HCT116 (cell line): ENCODE measurements around the gene BCL11A. TPM values are rescaled to one million over a fixed set of nuclear protein-coding genes. Genes with fewer than 3 reads are reported as not detected.

Experiments used
- ATAC-seq: fragments of 200-7000 bp; cut with Tn5 transposase; 2 replicates; pipeline ENCODE4 v1.9.1; 2020; ENCODE audit warnings: mild to moderate bottlenecking, moderate library complexity
- BruUV-seq: library from RNA; stranded (reverse); fragments of 400-500 nt; replicated peaks from 2 replicates; lab custom pipeline; 2021; lab: Mats Ljungman, UMichigan
- CTCF ChIA-PET: fragments of 300-600 bp; sonication (Branson Sonifier 250); formaldehyde crosslinking; loops from one replicate; lab custom pipeline; 2021; ENCODE audit warnings: antibody characterized with exemption; lab: Charles Lee
- POLR2A ChIA-PET: fragments of 300-600, 350-600 bp; sonication (Branson Sonifier 250); formaldehyde crosslinking; loops from one replicate; lab custom pipeline; 2021; ENCODE audit warnings: antibody characterized with exemption; lab: Charles Lee
- RAD21 ChIA-PET, 2 experiments: fragments of 300-600 bp; sonication (Branson Sonifier 250); formaldehyde crosslinking; loops; one replicate each; lab custom pipeline; 2023; ENCODE audit warnings: low total read pairs in 2 of 2; ENCODE audit not compliant: uncharacterized antibody in 2 of 2, unreplicated experiment in 2 of 2, low non-redundant PET in 1 of 2; lab: Charles Lee
- DNase-seq: peaks from one replicate; pipeline ENCODE4 v3.0.0-alpha.2; 2010; ENCODE audit warnings: low read depth, low spot score
- H2AFZ ChIP-seq: fragments of 200-600 bp; shearing (Covaris generic), sonication (generic); 2 replicates; pipeline ENCODE4 v1.6.1; 2017; ENCODE audit warnings: low read depth, mixed run types, mixed read lengths, antibody characterized with exemption, low read length; ENCODE audit not compliant: poor library complexity, severe bottlenecking
- H3K27ac ChIP-seq: 2 replicates; pipeline ENCODE4 v1.5.1; 2012; ENCODE audit warnings: low read depth, low read length
- H3K27me3 ChIP-seq: fragments of 200-600 bp; sonication (generic); 2 replicates; pipeline ENCODE4 v1.6.1; 2016; ENCODE audit warnings: mixed run types, low read length, mixed read lengths; ENCODE audit not compliant: insufficient read depth
- H3K36me3 ChIP-seq, 2 experiments: fragments of 200-500 bp in 1 of 2; fragments of 200-600 bp in 1 of 2; sonication (Bioruptor generic) in 1 of 2; sonication (generic) in 1 of 2; 2 replicates each; pipeline versions ENCODE4 v1.5.1 to v1.6.1; 2014 to 2016; ENCODE audit warnings: low read length in 2 of 2, inconsistent platforms in 1 of 2, mixed read lengths in 1 of 2, mixed run types in 1 of 2; ENCODE audit not compliant: insufficient read depth in 2 of 2, control insufficient read depth in 1 of 2
- H3K4me1 ChIP-seq, 2 experiments: fragments of 200-600 bp in 1 of 2; sonication (generic) in 1 of 2; 2 replicates each; pipeline versions ENCODE4 v1.5.1 to v1.6.1; 2012 to 2017; ENCODE audit warnings: low read length in 2 of 2, inconsistent platforms in 1 of 2, mild to moderate bottlenecking in 1 of 2, mixed read lengths in 1 of 2, mixed run types in 1 of 2, moderate library complexity in 1 of 2; ENCODE audit not compliant: insufficient read depth in 2 of 2, control insufficient read depth in 1 of 2
- H3K4me2 ChIP-seq: fragments of 200-600 bp; sonication (generic); 2 replicates; pipeline ENCODE4 v1.6.1; 2017; ENCODE audit warnings: mixed run types, low read length, mixed read lengths
- H3K4me3 ChIP-seq, 2 experiments: fragments of 200-600 bp in 1 of 2; sonication (generic) in 1 of 2; replicated peaks in 1 of 2; 2 replicates each; pipeline ENCODE4 v1.5.1; 2011 to 2016; ENCODE audit warnings: low read length in 2 of 2, control low read depth in 1 of 2, low read depth in 1 of 2, mild to moderate bottlenecking in 1 of 2, mixed read lengths in 1 of 2, mixed run types in 1 of 2
- H3K79me2 ChIP-seq: fragments of 200-600 bp; sonication (generic); 2 replicates; pipeline ENCODE4 v1.6.1; 2017; ENCODE audit warnings: mild to moderate bottlenecking, mixed run types, low read length, moderate library complexity, mixed read lengths; ENCODE audit not compliant: insufficient read depth
- H3K9ac ChIP-seq: fragments of 200-600 bp; sonication (generic); 2 replicates; pipeline ENCODE4 v1.6.1; 2016; ENCODE audit warnings: low read length, mixed read lengths
- H3K9me2 ChIP-seq: fragments of 200-600 bp; sonication (generic), shearing (Covaris generic); 2 replicates; pipeline ENCODE4 v1.6.1; 2017; ENCODE audit warnings: mixed run types, mild to moderate bottlenecking, moderate library complexity; ENCODE audit not compliant: insufficient read depth
- H3K9me3 ChIP-seq, 2 experiments: fragments of 200-500 bp in 1 of 2; fragments of 200-600 bp in 1 of 2; sonication (Bioruptor generic) in 1 of 2; sonication (generic) in 1 of 2; 2 replicates each; pipeline ENCODE4 v1.6.1; 2014 to 2017; ENCODE audit warnings: low read length in 2 of 2, mixed read lengths in 2 of 2, inconsistent platforms in 1 of 2, low read depth in 1 of 2, mild to moderate bottlenecking in 1 of 2, mixed run types in 1 of 2, moderate library complexity in 1 of 2; ENCODE audit not compliant: control insufficient read depth in 1 of 2, insufficient read depth in 1 of 2
- H4K20me1 ChIP-seq: fragments of 200-600 bp; sonication (generic), shearing (Covaris generic); 2 replicates; pipeline ENCODE4 v1.6.1; 2017; ENCODE audit warnings: mixed run types, mild to moderate bottlenecking, moderate library complexity; ENCODE audit not compliant: insufficient read depth
- ATF3 ChIP-seq: IDR thresholded peaks from 2 replicates; pipeline ENCODE4 v1.6.1; 2012
- CBX3 ChIP-seq: IDR thresholded peaks from 2 replicates; pipeline ENCODE4 v1.6.1; 2012; ENCODE audit warnings: low read depth
- CEBPB ChIP-seq: IDR thresholded peaks from 2 replicates; pipeline ENCODE4 v1.6.1; 2012; ENCODE audit warnings: low read depth
- CTCF ChIP-seq, 3 experiments: fragments of 200-600 bp in 1 of 3; sonication (generic) in 1 of 3; IDR thresholded peaks in 2 of 3; conservative IDR thresholded peaks in 1 of 3; 2 replicates each; pipeline ENCODE4 v1.5.1; 2012 to 2017; ENCODE audit warnings: low read depth in 2 of 3, low read length in 2 of 3, antibody characterized with exemption in 1 of 3, borderline replicate concordance in 1 of 3, control low read depth in 1 of 3, mild to moderate bottlenecking in 1 of 3, mixed read lengths in 1 of 3, mixed run types in 1 of 3, moderate library complexity in 1 of 3; ENCODE audit not compliant: insufficient read depth in 1 of 3
- EGR1 ChIP-seq: IDR thresholded peaks from 2 replicates; pipeline ENCODE4 v1.6.1; 2012; ENCODE audit warnings: low read depth
- EZH2 ChIP-seq: fragments of 200-600 bp; sonication (generic); IDR thresholded peaks from 2 replicates; pipeline ENCODE4 v1.6.1; 2017; ENCODE audit warnings: antibody characterized with exemption, mixed run types
- EZH2phosphoT487 ChIP-seq: fragments of 200-600 bp; IDR thresholded peaks from 2 replicates; pipeline ENCODE4 v1.6.1; 2018; ENCODE audit warnings: antibody characterized with exemption, borderline replicate concordance
- JUND ChIP-seq: IDR thresholded peaks from 2 replicates; pipeline ENCODE4 v1.6.1; 2012
- MAX ChIP-seq: IDR thresholded peaks from 2 replicates; pipeline ENCODE4 v1.6.1; 2012
- POLR2A ChIP-seq: IDR thresholded peaks from 2 replicates; pipeline ENCODE4 v1.7.0; 2011; ENCODE audit warnings: borderline replicate concordance; ENCODE audit not compliant: insufficient read depth, insufficient read length; ENCODE audit errors: extremely low read depth
- POLR2AphosphoS5 ChIP-seq: IDR thresholded peaks from 2 replicates; pipeline ENCODE4 v1.6.1; 2011; ENCODE audit warnings: mild to moderate bottlenecking, low read depth, low read length, moderate library complexity
- RAD21 ChIP-seq: IDR thresholded peaks from 2 replicates; pipeline ENCODE4 v1.6.1; 2012; ENCODE audit warnings: low read depth, mild to moderate bottlenecking
- REST ChIP-seq: IDR thresholded peaks from 2 replicates; pipeline ENCODE4 v1.6.1; 2012; ENCODE audit warnings: low read depth
- SRF ChIP-seq: IDR thresholded peaks from 2 replicates; pipeline ENCODE4 v1.6.1; 2012; ENCODE audit warnings: low read depth
- intact Hi-C: fragments of 100-400 bp; cut with micrococcal nuclease; formaldehyde crosslinking; loops from 2 replicates; pipeline ENCODE4 v1.10.0; 2022
- total RNA-seq: library from RNA; stranded (reverse); gene quantifications from one replicate; pipeline ENCODE4 v1.2.1, GENCODE V29; 2021; ENCODE audit not compliant: unreplicated experiment

BCL11A gene
- total RNA-seq, 1 experiment from 2014 or later, result 0.71 TPM

- BruUV-seq, result no TSS peak
- Histone ChIP-seq H3K27ac (no peak overlapping the region), H3K27me3 (peaks cover 34% of the 10 kb centered on the region), H3K9me2 (no peaks in the 10 kb centered on the region), H3K36me3 (no peaks in the 10 kb centered on the region), H3K4me1 (no peaks in the 10 kb centered on the region), H2AFZ (no peak overlapping the region), H3K9ac (no peak overlapping the region), H4K20me1 (no peaks in the 10 kb centered on the region), H3K4me3 (no peak overlapping the region)
- DNase-seq, result no peak
- POLR2A ChIA-PET, result no interaction called here
- RAD21 ChIA-PET, result no interaction called here
- intact Hi-C loops, result no loop called here
- CTCF ChIA-PET, result no interaction called here
- TF ChIP-seq JUND, result no peak
- no peak for TF ChIP-seq EGR1
- TF ChIP-seq EZH2phosphoT487, result no peak
- TF ChIP-seq POLR2AphosphoS5, result no peak
- no peak for TF ChIP-seq RAD21
- no peak for TF ChIP-seq SRF
- TF ChIP-seq ATF3, result no peak
- no peak for TF ChIP-seq EZH2
- no peak for TF ChIP-seq POLR2A
- TF ChIP-seq REST, result no peak
- no peak for TF ChIP-seq CEBPB
- TF ChIP-seq CBX3, result no peak
- TF ChIP-seq CTCF (IDR thresholded peaks at IDR 0.05 in 2 of 3, conservative IDR thresholded peaks at IDR 0.05 in 1 of 3; ENCODE audit: borderline replicate concordance in 1 of 3, insufficient read depth in 1 of 3, low read depth in 2 of 3, low read length in 2 of 3), result no peak
- no peak for TF ChIP-seq MAX
- TF ChIP-seq, all 23 proteins: peak for 0
- H3K9me3 ChIP-seq, result no peaks in the 10 kb centered on the region
- no peak for ATAC-seq
- H3K79me2 ChIP-seq, result no peaks in the 10 kb centered on the region
- H3K4me2 ChIP-seq, result no peak overlapping the region
Observed at GRCh38 chr2:60479226-60480088, 74.0 kb downstream of the BCL11A start.
